K562 (cell line): Measurements from ENCODE around the gene MYOM1. TPM values are rescaled to one million over a fixed set of nuclear protein-coding genes. Genes with fewer than 3 reads are reported as not detected.

ENCODE experiments used
- CREB1 ChIP-seq, 2 experiments: sonication (generic) in 1 of 2; formaldehyde crosslinking in 1 of 2; IDR thresholded peaks; 2 replicates each; pipeline versions ENCODE4 v1.6.1 to v1.8.0; 2012 to 2022; ENCODE audit warnings: inconsistent platforms in 1 of 2, mild to moderate bottlenecking in 1 of 2, missing genetic modification reagents in 1 of 2, moderate library complexity in 1 of 2
- CUX1 ChIP-seq: fragments of 200-800 bp; sonication (Bioruptor generic); IDR thresholded peaks from 2 replicates; pipeline ENCODE4 v1.6.1; 2016; ENCODE audit warnings: missing genetic modification characterization, missing compliant biosample characterization
- DMBX1 ChIP-seq: fragments of 250-450 bp; sonication (Bioruptor Pico); IDR thresholded peaks from 2 replicates; pipeline ENCODE4 v1.8.0; 2022; ENCODE audit warnings: inconsistent platforms, mild to moderate bottlenecking, moderate library complexity, borderline replicate concordance
- EGR1 ChIP-seq: fragments of 450-650 bp; conservative IDR thresholded peaks from 2 replicates; pipeline ENCODE4 v1.6.1; 2017; ENCODE audit warnings: mild to moderate bottlenecking
- FOS ChIP-seq: IDR thresholded peaks from 3 replicates; pipeline ENCODE4 v1.6.1; 2011; ENCODE audit not compliant: insufficient read length; ENCODE audit errors: extremely low read depth
- GABPA ChIP-seq: fragments of 200-800 bp; sonication (Bioruptor generic); conservative IDR thresholded peaks from 2 replicates; pipeline ENCODE4 v1.6.1; 2016; ENCODE audit warnings: low read depth, missing genetic modification characterization, missing compliant biosample characterization
- HDAC1 ChIP-seq, 2 experiments: fragments of 450-650 bp; IDR thresholded peaks; 2 replicates each; pipeline ENCODE4 v1.6.1; 2016 to 2017; ENCODE audit warnings: inconsistent platforms in 1 of 2, mild to moderate bottlenecking in 1 of 2, moderate library complexity in 1 of 2
- NUFIP1 ChIP-seq: fragments of 450-650 bp; IDR thresholded peaks from 2 replicates; pipeline ENCODE4 v1.6.1; 2018; ENCODE audit not compliant: partially characterized antibody
- PRDM10 ChIP-seq: fragments of 450-650 bp; IDR thresholded peaks from 2 replicates; pipeline ENCODE4 v1.6.1; 2018; ENCODE audit not compliant: partially characterized antibody
- SFPQ ChIP-seq: fragments of 200-400 bp; formaldehyde crosslinking; IDR thresholded peaks from 2 replicates; pipeline ENCODE4 v1.6.1; 2017; ENCODE audit warnings: mild to moderate bottlenecking, low read depth, low read length, moderate library complexity
- ZBTB17 ChIP-seq: fragments of 450-650 bp; formaldehyde crosslinking; IDR thresholded peaks from 2 replicates; pipeline ENCODE4 v1.4.0; 2020; ENCODE audit warnings: mild to moderate bottlenecking
- ZFP36 ChIP-seq: fragments of 150-350 bp; IDR thresholded peaks from 2 replicates; pipeline ENCODE4 v1.6.1; 2018; ENCODE audit warnings: low read length, low read depth; ENCODE audit not compliant: partially characterized antibody
- ZNF121 ChIP-seq: sonication (generic); formaldehyde crosslinking; conservative IDR thresholded peaks from 2 replicates; pipeline ENCODE4 v1.8.0; 2022; ENCODE audit warnings: missing genetic modification reagents
- ZNF143 ChIP-seq: sonication (generic); formaldehyde crosslinking; IDR thresholded peaks from 2 replicates; pipeline ENCODE4 v1.9.0; 2022; ENCODE audit warnings: mild to moderate bottlenecking, missing genetic modification reagents
- ZZZ3 ChIP-seq: fragments of 450-650 bp; IDR thresholded peaks from 2 replicates; pipeline ENCODE4 v1.6.1; 2016; ENCODE audit warnings: antibody characterized with exemption, mild to moderate bottlenecking, moderate library complexity
- polyA plus RNA-seq, 8 experiments: library from polyadenylated mRNA; depleted of rRNA in 4 of 8; stranded (reverse) in 5 of 8; unstranded in 3 of 8; fragments of >200 nt; fragmentation: Nextera tagmentation in 2 of 8; fragmentation: Illumina TruSeq in 1 of 8; extraction: Ambion mirVana in 2 of 8; extraction: Trizol in 1 of 8; gene quantifications; 2 replicates each; pipeline versions ENCODE4 v1.2.1 to v1.2.3, GENCODE V29; 2011 to 2014; ENCODE audit warnings: inconsistent platforms in 1 of 8, missing spikeins in 1 of 8
- total RNA-seq, 7 experiments: library from RNA; depleted of rRNA in 6 of 7; stranded (reverse); fragments of >200 nt in 6 of 7; fragmentation: Illumina TruSeq in 2 of 7; extraction: Trizol in 2 of 7; gene quantifications; 2 replicates each; pipeline versions ENCODE4 v1.2.1 to v1.2.3, GENCODE V29; 2011 to 2021; ENCODE audit warnings: low replicate concordance in 1 of 7

MYOM1 gene
- total and polyA plus RNA-seq, 9 of the 15 experiments (the other 6 are each of a cell fraction or from before 2014, with no cell fraction given), result 0.01 to 0.62 (median 0.25) TPM

- TF ChIP-seq ZBTB17 (peak; percentile 71), NUFIP1 (no peak), CUX1 (no peak), ZZZ3 (no peak), ZNF143 (CRISPR knock-in tag) (no peak), PRDM10 (no peak), SFPQ (no peak), ZNF121 (CRISPR knock-in tag) (no peak), GABPA (tag) (no peak), DMBX1 (CRISPR knock-in tag) (no peak), CREB1 (IDR thresholded peaks at IDR 0.05) (no peak), CREB1 (CRISPR knock-in tag; IDR thresholded peaks at IDR 0.05) (no peak), FOS (no peak), EGR1 (peak; percentile 55), HDAC1 (IDR thresholded peaks at IDR 0.05) (no peak), ZFP36 (no peak)
Observed at GRCh38 chr18:3029215-3029952, 190.4 kb downstream of the MYOM1 start (continued).
